Measurements from ENCODE around the gene DCLK1. TPM values are rescaled to one million over a fixed set of nuclear protein-coding genes. Genes with fewer than 3 reads are reported as not detected.

Gene DCLK1
- total RNA-seq, 1 experiment from 2014 or later: 0.10 TPM

DNA sequence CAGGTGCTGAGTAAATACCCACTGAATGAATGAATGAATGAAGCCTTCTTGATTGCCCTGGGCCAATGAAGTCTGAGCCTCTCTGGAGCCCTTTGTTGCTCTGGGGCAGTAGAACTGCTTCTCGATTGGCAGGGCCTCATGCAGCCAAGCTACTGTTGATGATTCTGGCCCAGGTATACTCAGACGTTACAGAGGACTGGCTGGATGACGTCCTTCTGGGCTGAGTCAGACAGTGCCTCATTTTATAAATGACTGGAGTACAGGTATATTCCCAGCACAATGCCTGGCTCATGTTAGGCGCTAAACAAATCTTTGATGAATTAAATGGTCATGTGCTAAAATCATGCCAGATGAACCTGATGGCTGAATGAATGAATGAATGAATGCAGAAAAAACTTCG lies 410.9 kb downstream of the DCLK1 start (continued):
- TF ChIP-seq POLR2AphosphoS5 (IDR thresholded peaks at IDR 0.05; ENCODE audit: low read depth, low read length): no peak
- no peak for TF ChIP-seq SRF (IDR thresholded peaks at IDR 0.05; ENCODE audit: low read depth)
- TF ChIP-seq SP1 (IDR thresholded peaks at IDR 0.05; ENCODE audit: low read depth): no peak
- TF ChIP-seq, protein P1, sequence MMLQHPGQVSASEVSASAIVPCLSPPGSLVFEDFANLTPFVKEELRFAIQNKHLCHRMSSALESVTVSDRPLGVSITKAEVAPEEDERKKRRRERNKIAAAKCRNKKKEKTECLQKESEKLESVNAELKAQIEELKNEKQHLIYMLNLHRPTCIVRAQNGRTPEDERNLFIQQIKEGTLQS (IDR thresholded peaks at IDR 0.05): no peak
- TF ChIP-seq FOSL1 (IDR thresholded peaks at IDR 0.05; ENCODE audit: low read depth): no peak
- no peak for TF ChIP-seq ZBTB33 (IDR thresholded peaks at IDR 0.05; ENCODE audit: extremely low read depth, insufficient replicate concordance, low read length)
- TF ChIP-seq SIN3A (IDR thresholded peaks at IDR 0.05; ENCODE audit: low read depth): no peak
- TF ChIP-seq EGR1 (IDR thresholded peaks at IDR 0.05; ENCODE audit: low read depth): no peak
- no peak for TF ChIP-seq MAX (IDR thresholded peaks at IDR 0.05)
- no peak for TF ChIP-seq CEBPB (IDR thresholded peaks at IDR 0.05; ENCODE audit: low read depth)
- TF ChIP-seq ELF1 (IDR thresholded peaks at IDR 0.05; ENCODE audit: borderline replicate concordance, low read depth): no peak
- TF ChIP-seq ZFX (IDR thresholded peaks at IDR 0.05): no peak
- TF ChIP-seq TCF7L2 (IDR thresholded peaks at IDR 0.05; ENCODE audit: borderline replicate concordance, extremely low read depth, insufficient read depth, insufficient read length): no peak

Other genes with a start within 250 kb of the DCLK1 start
- not detected for gene SOHLH2, start 83.2 kb upstream of the DCLK1 start, total RNA-seq (2021; ENCODE audit: unreplicated experiment)
- gene CCDC169, start 166.4 kb upstream of the DCLK1 start, total RNA-seq (2021; ENCODE audit: unreplicated experiment): not detected
- gene SPART, start 215.0 kb upstream of the DCLK1 start, total RNA-seq (2021; ENCODE audit: unreplicated experiment): 0.12 TPM